ENCODE data around the gene POU2F3. TPM values are rescaled to one million over a fixed set of nuclear protein-coding genes. Genes with fewer than 3 reads are reported as not detected.

POU2F3 gene
- total RNA-seq, 1 experiment from 2014 or later = 2.6 TPM

DNA sequence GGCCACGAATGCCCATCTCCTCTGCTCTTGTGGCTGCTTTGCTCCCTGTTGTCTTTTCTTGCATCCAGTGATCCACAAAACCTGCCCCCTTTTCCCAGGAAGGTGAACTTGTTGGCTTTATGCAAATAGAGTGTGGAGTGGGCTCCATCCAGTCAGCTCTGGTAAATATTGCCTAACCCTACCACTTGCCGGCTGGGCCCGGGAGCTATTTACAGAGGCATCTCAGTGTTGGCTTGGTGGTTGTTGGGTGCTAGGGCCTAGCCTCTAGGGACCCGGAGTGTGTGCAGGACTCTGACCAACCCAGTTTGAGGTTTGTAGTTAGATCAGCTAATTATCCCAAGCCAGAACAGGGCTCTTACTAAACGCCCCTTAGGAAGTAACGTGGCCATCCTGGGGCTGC lies 44.3 kb downstream of the POU2F3 start:
- Mint-ChIP-seq H3K27me3 (ENCODE audit: unreplicated experiment) (peaks cover 35% of the 10 kb centered on the region), H3K4me1 (ENCODE audit: low read depth, unreplicated experiment) (no peaks in the 10 kb centered on the region), H3K4me3 (ENCODE audit: low read depth, unreplicated experiment) (no peak overlapping the region), H3K9me3 (ENCODE audit: low read depth, unreplicated experiment) (no peaks in the 10 kb centered on the region), H3K27ac (ENCODE audit: unreplicated experiment) (no peak overlapping the region), H3K36me3 (ENCODE audit: insufficient read depth, unreplicated experiment) (no peaks in the 10 kb centered on the region)
- CTCF ChIA-PET = no interaction called here
- DNase-seq = no peak
- intact Hi-C loops (cut with micrococcal nuclease; ENCODE audit: unreplicated experiment) = no loop called here
- no TSS peak for BruUV-seq (replicated peaks)
- TF ChIP-seq, protein P1, sequence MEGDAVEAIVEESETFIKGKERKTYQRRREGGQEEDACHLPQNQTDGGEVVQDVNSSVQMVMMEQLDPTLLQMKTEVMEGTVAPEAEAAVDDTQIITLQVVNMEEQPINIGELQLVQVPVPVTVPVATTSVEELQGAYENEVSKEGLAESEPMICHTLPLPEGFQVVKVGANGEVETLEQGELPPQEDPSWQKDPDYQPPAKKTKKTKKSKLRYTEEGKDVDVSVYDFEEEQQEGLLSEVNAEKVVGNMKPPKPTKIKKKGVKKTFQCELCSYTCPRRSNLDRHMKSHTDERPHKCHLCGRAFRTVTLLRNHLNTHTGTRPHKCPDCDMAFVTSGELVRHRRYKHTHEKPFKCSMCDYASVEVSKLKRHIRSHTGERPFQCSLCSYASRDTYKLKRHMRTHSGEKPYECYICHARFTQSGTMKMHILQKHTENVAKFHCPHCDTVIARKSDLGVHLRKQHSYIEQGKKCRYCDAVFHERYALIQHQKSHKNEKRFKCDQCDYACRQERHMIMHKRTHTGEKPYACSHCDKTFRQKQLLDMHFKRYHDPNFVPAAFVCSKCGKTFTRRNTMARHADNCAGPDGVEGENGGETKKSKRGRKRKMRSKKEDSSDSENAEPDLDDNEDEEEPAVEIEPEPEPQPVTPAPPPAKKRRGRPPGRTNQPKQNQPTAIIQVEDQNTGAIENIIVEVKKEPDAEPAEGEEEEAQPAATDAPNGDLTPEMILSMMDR (IDR thresholded peaks at IDR 0.05; ENCODE audit: unreplicated experiment) = no peak

DNA sequence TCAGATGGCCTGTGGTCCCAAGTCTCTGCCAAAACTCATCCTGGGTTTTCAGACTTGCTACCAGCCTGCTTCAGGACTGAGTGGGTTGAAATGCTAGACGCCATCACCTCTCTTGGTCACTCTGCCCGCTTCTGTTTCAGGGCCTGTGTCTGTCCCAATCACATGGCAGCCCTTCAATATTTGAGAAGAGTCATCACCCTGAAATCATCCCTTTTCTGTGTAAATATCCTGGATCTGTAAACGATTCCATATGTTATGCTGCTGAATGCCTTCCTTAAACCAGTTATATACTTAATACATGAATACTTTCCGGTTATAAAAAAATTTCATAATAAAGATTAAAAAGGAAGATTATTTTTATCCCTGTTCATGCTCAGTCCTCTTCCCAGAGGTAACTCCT lies 45.3 kb downstream of the POU2F3 start:
- no peak overlapping the region for H3K4me3 Mint-ChIP-seq (ENCODE audit: low read depth, unreplicated experiment)
- no peaks in the 10 kb centered on the region for H3K36me3 Mint-ChIP-seq (ENCODE audit: insufficient read depth, unreplicated experiment)
- CTCF ChIA-PET = no interaction called here
- TF ChIP-seq, protein P1 (IDR thresholded peaks at IDR 0.05; ENCODE audit: unreplicated experiment) = no peak
- peaks cover 45% of the 10 kb centered on the region for H3K27me3 Mint-ChIP-seq (ENCODE audit: unreplicated experiment)
- no peaks in the 10 kb centered on the region for H3K9me3 Mint-ChIP-seq (ENCODE audit: low read depth, unreplicated experiment)
- H3K4me1 Mint-ChIP-seq (ENCODE audit: low read depth, unreplicated experiment) = no peaks in the 10 kb centered on the region
- BruUV-seq (replicated peaks) = no TSS peak
- no peak overlapping the region for H3K27ac Mint-ChIP-seq (ENCODE audit: unreplicated experiment)
- intact Hi-C loops (cut with micrococcal nuclease; ENCODE audit: unreplicated experiment) = no loop called here
- DNase-seq = no peak

DNA sequence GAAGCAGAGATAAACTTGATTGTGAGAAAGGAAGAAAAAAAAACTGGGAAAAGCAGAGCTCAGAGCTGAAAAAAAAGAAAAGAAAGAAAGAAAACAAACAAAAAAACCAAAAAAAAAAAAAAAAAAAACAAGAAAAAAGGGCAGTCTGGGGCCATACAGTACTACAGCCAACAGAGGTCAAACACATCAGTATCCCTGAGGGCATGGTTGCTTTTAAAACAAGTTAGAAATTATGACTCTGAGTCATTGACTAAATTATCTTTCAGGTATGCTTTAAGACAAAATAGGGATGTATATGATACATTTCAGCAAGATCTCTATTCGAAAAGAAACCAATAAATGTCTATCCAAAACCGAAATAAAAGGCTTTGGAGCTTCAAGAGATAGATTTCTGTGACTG lies 48.1 kb downstream of the POU2F3 start:
- H3K27me3 Mint-ChIP-seq (ENCODE audit: unreplicated experiment) = peaks cover 47% of the 10 kb centered on the region
- no peak overlapping the region for H3K27ac Mint-ChIP-seq (ENCODE audit: unreplicated experiment)
- no TSS peak for BruUV-seq (replicated peaks)
- no peaks in the 10 kb centered on the region for H3K36me3 Mint-ChIP-seq (ENCODE audit: insufficient read depth, unreplicated experiment)
- CTCF ChIA-PET = no interaction called here
- H3K9me3 Mint-ChIP-seq (ENCODE audit: low read depth, unreplicated experiment) = no peaks in the 10 kb centered on the region
- TF ChIP-seq, protein P1 (IDR thresholded peaks at IDR 0.05; ENCODE audit: unreplicated experiment) = no peak
- H3K4me3 Mint-ChIP-seq (ENCODE audit: low read depth, unreplicated experiment) = no peak overlapping the region
- intact Hi-C loops (cut with micrococcal nuclease; ENCODE audit: unreplicated experiment) = no loop called here
- H3K4me1 Mint-ChIP-seq (ENCODE audit: low read depth, unreplicated experiment) = no peaks in the 10 kb centered on the region
- DNase-seq = no peak

DNA sequence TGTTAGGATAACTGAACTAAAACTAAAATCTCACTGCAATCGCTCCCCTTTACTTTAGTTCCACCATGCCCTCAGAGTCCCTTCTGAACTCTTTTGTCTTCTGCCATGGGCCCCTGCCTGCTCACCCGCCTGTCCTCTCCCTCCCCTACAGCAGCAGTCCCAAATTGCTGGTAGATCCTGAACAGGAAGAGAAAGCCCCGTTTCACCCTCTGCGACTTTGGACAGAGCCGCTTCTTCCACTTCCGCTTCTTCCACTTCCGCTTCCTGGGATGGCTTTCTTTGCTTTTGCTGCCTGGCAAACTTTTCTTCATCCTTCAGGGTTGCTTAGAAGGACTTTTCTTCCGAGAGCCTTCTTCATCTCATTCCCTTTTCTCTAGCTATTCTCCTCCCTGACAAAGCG lies 49.5 kb downstream of the POU2F3 start:
- TF ChIP-seq, protein P1 (IDR thresholded peaks at IDR 0.05; ENCODE audit: unreplicated experiment) = no peak
- Mint-ChIP-seq H3K4me3 (ENCODE audit: low read depth, unreplicated experiment) (no peak overlapping the region), H3K4me1 (ENCODE audit: low read depth, unreplicated experiment) (no peaks in the 10 kb centered on the region), H3K36me3 (ENCODE audit: insufficient read depth, unreplicated experiment) (no peaks in the 10 kb centered on the region), H3K27me3 (ENCODE audit: unreplicated experiment) (peaks cover 61% of the 10 kb centered on the region), H3K9me3 (ENCODE audit: low read depth, unreplicated experiment) (no peaks in the 10 kb centered on the region), H3K27ac (ENCODE audit: unreplicated experiment) (no peak overlapping the region)
- no peak for DNase-seq
- intact Hi-C loops (cut with micrococcal nuclease; ENCODE audit: unreplicated experiment) = no loop called here
- BruUV-seq (replicated peaks) = no TSS peak
- CTCF ChIA-PET = no interaction called here

Measured in Calu3 (cell line).